Thyroid gland (tissue), 4 donors: ENCODE data around the gene CMTM8. TPM values are rescaled to one million over a fixed set of nuclear protein-coding genes. Genes with fewer than 3 reads are reported as not detected.

Source experiments
- DNase-seq, 2 donors: peaks; one replicate each; pipeline ENCODE4 v3.0.0-alpha.2; 2019
- H3K27ac ChIP-seq, 3 donors: fragments of 200-600 bp; sonication (generic); 1 replicate in 2 of 3; 2 replicates in 1 of 3; pipeline ENCODE4 v1.5.1; 2016 to 2019; ENCODE audit warnings: mild to moderate bottlenecking in 1 of 3, moderate library complexity in 1 of 3
- H3K27me3 ChIP-seq: fragments of 200-600 bp; sonication (generic); one replicate; pipeline ENCODE4 v1.5.1; 2019
- H3K36me3 ChIP-seq, 2 donors: fragments of 200-600 bp; sonication (generic); one replicate each; pipeline ENCODE4 v1.5.1; 2016 to 2019
- H3K4me1 ChIP-seq, 2 donors: fragments of 200-600 bp; sonication (generic); one replicate each; pipeline ENCODE4 v1.5.1; 2017 to 2019
- H3K4me3 ChIP-seq, 3 donors: fragments of 200-600 bp; sonication (generic); replicated peaks in 1 of 3; 1 replicate in 2 of 3; 2 replicates in 1 of 3; pipeline ENCODE4 v1.5.1; 2016; ENCODE audit warnings: mild to moderate bottlenecking in 1 of 3
- H3K9me3 ChIP-seq: fragments of 200-600 bp; sonication (generic); one replicate; pipeline ENCODE4 v1.5.1; 2017
- CTCF ChIP-seq, 6 experiments: fragments of 200-600 bp in 3 of 6; fragments of 450-650 bp in 3 of 6; sonication (generic) in 3 of 6; IDR thresholded peaks; one replicate each; pipeline ENCODE4 v1.5.1; 2016 to 2019; ENCODE audit warnings: antibody characterized with exemption in 6 of 6, mild to moderate bottlenecking in 2 of 6, inconsistent platforms in 1 of 6, moderate library complexity in 1 of 6
- POLR2A ChIP-seq, 2 donors: fragments of 450-650 bp; IDR thresholded peaks; one replicate each; pipeline ENCODE4 v1.6.1; 2017; ENCODE audit warnings: antibody characterized with exemption in 2 of 2, mild to moderate bottlenecking in 2 of 2, moderate library complexity in 1 of 2
- WGBS, 2 donors: methylation state at CpG; one replicate each; pipeline ENCODE4 v1.1.5; 2017; 5-methylcytosine and 5-hydroxymethylcytosine counted together
- intact Hi-C: fragments of 100-400 bp; cut with DNase I; formaldehyde crosslinking; loops from one replicate; pipeline ENCODE4 v1.15.1; 2023
- total RNA-seq, 4 donors: library from RNA; depleted of rRNA; stranded (reverse); fragments of >200 nt; gene quantifications; one replicate each; pipeline ENCODE4 v1.2.3, GENCODE V29; 2016

Gene CMTM8
- total RNA-seq, 4 donors from 2014 or later: 6.6 to 17.3 (median 11.0) TPM

- TF ChIP-seq CTCF (IDR thresholded peaks at IDR 0.05) (no peak), POLR2A (IDR thresholded peaks at IDR 0.05) (no peak)
- Histone ChIP-seq H3K27ac (peak overlapping the region; percentile 82 to 85 (median 83)), H3K4me1 (peaks cover 39 to 41% of the 10 kb centered on the region in 2 donors), H3K36me3 (no peaks in the 10 kb centered on the region), H3K9me3 (no peaks in the 10 kb centered on the region), H3K27me3 (no peaks in the 10 kb centered on the region), H3K4me3 (no peak overlapping the region)
- DNase-seq: peak; percentile 22 to 23
- 57 to 63% methylated on average over 2 of the region's 2 CpGs for WGBS, 2 donors
- intact Hi-C loops: no loop called here
Observed at GRCh38 chr3:32326795-32327194, 88.3 kb downstream of the CMTM8 start.

- peak in 1 of 6 experiments; percentile 32 for TF ChIP-seq CTCF (IDR thresholded peaks at IDR 0.05)
- TF ChIP-seq POLR2A (IDR thresholded peaks at IDR 0.05): no peak
- Histone ChIP-seq H3K27ac (no peak overlapping the region), H3K4me1 (no peaks in the 10 kb centered on the region), H3K36me3 (no peaks in the 10 kb centered on the region), H3K9me3 (no peaks in the 10 kb centered on the region), H3K4me3 (no peak overlapping the region), H3K27me3 (no peaks in the 10 kb centered on the region)
- 80 to 84% methylated on average over 4 of the region's 4 CpGs for WGBS, 2 donors
- peak in 1 of 2 donors; percentile 20 for DNase-seq
- intact Hi-C loops: loop anchor here (5.0 kb wide), 2 partner anchors 37 to 157 kb away; no protein-coding TSS in a partner anchor
Observed at GRCh38 chr3:32334675-32335074, 96.2 kb downstream of the CMTM8 start.

DNA sequence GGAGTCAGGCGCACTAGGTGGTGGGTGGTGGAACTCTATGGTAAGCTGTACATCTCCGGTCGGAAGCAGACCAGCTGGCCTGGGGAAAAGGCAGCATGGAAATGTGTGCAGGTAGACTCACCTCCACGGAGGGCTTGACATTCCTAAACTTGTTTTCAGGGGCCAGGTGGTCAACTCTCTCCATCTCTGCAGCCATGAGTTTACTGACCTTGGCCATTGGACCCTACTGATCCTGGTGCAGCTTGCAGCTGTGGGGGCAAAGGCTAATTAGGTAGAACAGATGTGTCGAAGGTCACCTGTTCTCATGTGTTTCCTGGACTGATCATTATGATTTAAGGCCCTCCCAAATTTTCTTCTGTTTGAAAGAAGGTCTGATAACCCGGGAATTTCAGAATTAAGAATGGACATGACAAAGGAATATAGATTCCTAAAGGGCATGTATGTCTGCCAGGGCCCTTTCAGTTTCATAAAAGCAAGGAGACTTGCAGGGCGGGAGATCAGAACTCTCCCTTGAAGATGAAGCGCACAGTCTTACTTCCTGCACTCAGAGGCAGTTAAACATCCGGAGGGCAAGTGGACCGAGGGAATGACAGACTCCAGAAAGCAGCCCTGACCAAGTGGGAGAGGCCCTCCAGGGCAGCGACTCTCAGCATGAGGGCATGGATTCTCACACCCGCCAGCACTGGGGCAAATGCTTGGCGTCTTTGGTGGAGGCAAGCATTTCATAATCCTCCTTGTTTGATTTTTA, 97.1 kb downstream of the CMTM8 start:
- intact Hi-C loops: loop anchor here (5.0 kb wide), 2 partner anchors 38 to 158 kb away; no protein-coding TSS in a partner anchor
- TF ChIP-seq CTCF (IDR thresholded peaks at IDR 0.05): no peak
- no peak for TF ChIP-seq POLR2A (IDR thresholded peaks at IDR 0.05)
- Histone ChIP-seq H3K36me3 (no peaks in the 10 kb centered on the region), H3K27me3 (no peaks in the 10 kb centered on the region), H3K4me3 (no peak overlapping the region), H3K9me3 (no peaks in the 10 kb centered on the region), H3K4me1 (peaks cover 0 to 8% of the 10 kb centered on the region in 2 donors), H3K27ac (no peak overlapping the region)
- no peak for DNase-seq
- WGBS, 2 donors: 72 to 83% methylated on average over 13 of the region's 13 CpGs

DNA sequence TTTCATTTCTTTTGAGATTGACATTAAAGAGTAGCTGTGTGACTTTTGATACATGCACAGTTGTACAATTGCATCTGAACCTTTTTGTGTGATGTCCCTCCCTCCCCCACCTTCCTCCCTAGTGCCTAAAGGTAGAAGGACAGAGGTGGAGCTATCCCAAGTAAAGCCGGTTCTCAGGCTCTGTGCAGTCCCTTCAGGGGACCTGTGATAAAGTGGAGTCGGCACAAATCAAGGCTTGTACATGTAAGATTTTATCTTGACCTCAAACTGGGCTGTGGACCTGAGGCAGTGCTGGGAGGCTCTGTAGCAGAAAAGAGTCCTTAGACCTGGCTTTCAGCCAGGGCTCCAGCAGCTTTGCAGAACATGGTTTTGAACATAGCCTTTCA, 97.6 kb downstream of the CMTM8 start:
- Histone ChIP-seq H3K36me3 (no peaks in the 10 kb centered on the region), H3K4me1 (peaks cover 0 to 11% of the 10 kb centered on the region in 2 donors), H3K9me3 (no peaks in the 10 kb centered on the region), H3K4me3 (no peak overlapping the region), H3K27me3 (no peaks in the 10 kb centered on the region), H3K27ac (no peak overlapping the region)
- WGBS, 2 donors: 27 to 29% methylated on average over 2 of the region's 2 CpGs
- peak in 1 of 2 donors; percentile 17 for DNase-seq
- TF ChIP-seq POLR2A (IDR thresholded peaks at IDR 0.05) (no peak), CTCF (IDR thresholded peaks at IDR 0.05) (no peak)
- intact Hi-C loops: loop anchor here (5.0 kb wide), 2 partner anchors 39 to 159 kb away; no protein-coding TSS in a partner anchor

DNA sequence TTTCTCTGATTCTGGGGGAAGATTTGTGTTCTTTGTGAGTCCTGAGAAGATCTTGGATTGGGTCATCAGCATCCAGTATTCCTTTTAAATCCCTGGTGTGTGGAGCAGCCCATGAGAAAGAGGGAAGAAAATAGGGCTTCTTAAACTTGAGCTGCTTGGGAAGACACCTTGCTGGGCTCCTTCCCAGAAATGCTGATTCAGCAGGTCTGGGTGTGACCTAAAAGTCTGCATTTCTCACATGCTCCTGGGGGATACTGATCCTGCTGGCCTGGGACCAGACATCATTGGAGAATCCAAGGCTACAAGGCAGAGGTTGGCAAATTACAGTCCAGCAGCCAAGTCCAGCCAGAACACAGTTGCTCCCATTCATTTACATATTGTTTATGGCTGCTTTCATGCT, 99.0 kb downstream of the CMTM8 start:
- DNase-seq: no peak
- no peaks in the 10 kb centered on the region for H3K27me3 ChIP-seq
- H3K36me3 ChIP-seq: no peaks in the 10 kb centered on the region
- no peak overlapping the region for H3K27ac ChIP-seq
- H3K4me3 ChIP-seq: no peak overlapping the region
- no peaks in the 10 kb centered on the region for H3K9me3 ChIP-seq
- no peak for TF ChIP-seq POLR2A (IDR thresholded peaks at IDR 0.05)
- TF ChIP-seq CTCF (IDR thresholded peaks at IDR 0.05): no peak
- intact Hi-C loops: loop anchor here (5.0 kb wide), 2 partner anchors 40 to 160 kb away; no protein-coding TSS in a partner anchor
- peaks cover 0 to 11% of the 10 kb centered on the region in 2 donors for H3K4me1 ChIP-seq
